Measurements from ENCODE around the gene ARHGEF4.

- TF ChIP-seq POLR2AphosphoS5 (IDR thresholded peaks at IDR 0.05; ENCODE audit: borderline replicate concordance, low read depth, low read length) (no peak), EZH2 (IDR thresholded peaks at IDR 0.05) (no peak)
Measured at GRCh38 chr2:130966149-130966774, 129.5 kb downstream of the ARHGEF4 start.

All from SK-N-MC (cell line).